Neural cell (in vitro differentiated cells): ENCODE measurements around the gene GRIPAP1.

Experiments used
- EZH2 ChIP-seq: fragments of 200-600, 300-800 bp; shearing (Covaris generic), sonication (generic); IDR thresholded peaks from 2 replicates; pipeline ENCODE4 v1.6.1; 2014; ENCODE audit warnings: antibody characterized with exemption, low read length, borderline replicate concordance, mild to moderate bottlenecking; ENCODE audit not compliant: insufficient read depth, poor library complexity, severe bottlenecking
- MXI1 ChIP-seq: fragments of 450-650 bp; conservative IDR thresholded peaks from 2 replicates; pipeline ENCODE4 v1.6.1; 2014; ENCODE audit warnings: antibody characterized with exemption, mild to moderate bottlenecking; ENCODE audit not compliant: poor library complexity, severe bottlenecking
- POLR2AphosphoS5 ChIP-seq: IDR thresholded peaks from 2 replicates; pipeline ENCODE4 v1.6.1; 2012
- RAD21 ChIP-seq: fragments of 450-650 bp; conservative IDR thresholded peaks from 2 replicates; pipeline ENCODE4 v1.6.1; 2014; ENCODE audit warnings: antibody characterized with exemption, mild to moderate bottlenecking, moderate library complexity
- SMC3 ChIP-seq: fragments of 450-650 bp; conservative IDR thresholded peaks from 2 replicates; pipeline ENCODE4 v1.6.1; 2014; ENCODE audit warnings: antibody characterized with exemption, mild to moderate bottlenecking, moderate library complexity; ENCODE audit not compliant: poor library complexity
- TF ChIP-seq, protein P1 (sequence below): fragments of 450-650 bp; IDR thresholded peaks from 2 replicates; pipeline ENCODE4 v1.5.1; 2014; ENCODE audit warnings: antibody characterized with exemption, mild to moderate bottlenecking, moderate library complexity; ENCODE audit not compliant: poor library complexity, severe bottlenecking
- TF ChIP-seq, protein P2 (sequence below): IDR thresholded peaks from 2 replicates; pipeline ENCODE4 v1.6.1; 2012; ENCODE audit warnings: borderline replicate concordance

DNA sequence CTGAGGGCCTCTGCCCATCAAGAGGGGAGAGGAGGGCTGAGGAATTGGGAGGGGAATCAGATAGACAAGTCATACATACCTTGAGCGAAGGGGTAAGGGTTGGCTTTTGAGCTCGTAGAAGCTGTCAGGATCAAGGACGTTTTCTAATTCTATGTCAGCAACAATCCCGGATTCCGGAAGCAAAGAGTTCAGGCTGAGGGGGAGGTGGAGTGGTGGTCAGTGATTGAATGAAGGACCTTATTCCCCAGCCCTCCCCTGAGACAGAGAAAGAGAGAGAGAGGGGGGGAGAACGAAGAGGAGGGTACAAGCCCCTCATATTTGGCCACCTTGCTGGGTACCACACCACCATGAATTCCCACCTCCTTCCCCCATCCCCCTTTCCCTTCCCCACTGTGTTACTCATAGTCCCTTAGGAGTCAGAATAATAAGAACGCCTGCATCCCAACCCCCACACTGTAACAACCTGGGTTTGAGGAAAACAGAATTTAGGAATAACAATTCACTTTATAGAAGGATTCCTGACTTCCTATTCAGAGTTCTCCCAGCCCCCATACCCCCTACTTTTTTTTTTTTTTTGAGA lies 38.4 kb upstream of the GRIPAP1 start:
- TF ChIP-seq, protein P1, sequence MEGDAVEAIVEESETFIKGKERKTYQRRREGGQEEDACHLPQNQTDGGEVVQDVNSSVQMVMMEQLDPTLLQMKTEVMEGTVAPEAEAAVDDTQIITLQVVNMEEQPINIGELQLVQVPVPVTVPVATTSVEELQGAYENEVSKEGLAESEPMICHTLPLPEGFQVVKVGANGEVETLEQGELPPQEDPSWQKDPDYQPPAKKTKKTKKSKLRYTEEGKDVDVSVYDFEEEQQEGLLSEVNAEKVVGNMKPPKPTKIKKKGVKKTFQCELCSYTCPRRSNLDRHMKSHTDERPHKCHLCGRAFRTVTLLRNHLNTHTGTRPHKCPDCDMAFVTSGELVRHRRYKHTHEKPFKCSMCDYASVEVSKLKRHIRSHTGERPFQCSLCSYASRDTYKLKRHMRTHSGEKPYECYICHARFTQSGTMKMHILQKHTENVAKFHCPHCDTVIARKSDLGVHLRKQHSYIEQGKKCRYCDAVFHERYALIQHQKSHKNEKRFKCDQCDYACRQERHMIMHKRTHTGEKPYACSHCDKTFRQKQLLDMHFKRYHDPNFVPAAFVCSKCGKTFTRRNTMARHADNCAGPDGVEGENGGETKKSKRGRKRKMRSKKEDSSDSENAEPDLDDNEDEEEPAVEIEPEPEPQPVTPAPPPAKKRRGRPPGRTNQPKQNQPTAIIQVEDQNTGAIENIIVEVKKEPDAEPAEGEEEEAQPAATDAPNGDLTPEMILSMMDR = no peak
- TF ChIP-seq POLR2AphosphoS5 (no peak), SMC3 (no peak), RAD21 (no peak), EZH2 (no peak), MXI1 (no peak)
- TF ChIP-seq, protein P2, sequence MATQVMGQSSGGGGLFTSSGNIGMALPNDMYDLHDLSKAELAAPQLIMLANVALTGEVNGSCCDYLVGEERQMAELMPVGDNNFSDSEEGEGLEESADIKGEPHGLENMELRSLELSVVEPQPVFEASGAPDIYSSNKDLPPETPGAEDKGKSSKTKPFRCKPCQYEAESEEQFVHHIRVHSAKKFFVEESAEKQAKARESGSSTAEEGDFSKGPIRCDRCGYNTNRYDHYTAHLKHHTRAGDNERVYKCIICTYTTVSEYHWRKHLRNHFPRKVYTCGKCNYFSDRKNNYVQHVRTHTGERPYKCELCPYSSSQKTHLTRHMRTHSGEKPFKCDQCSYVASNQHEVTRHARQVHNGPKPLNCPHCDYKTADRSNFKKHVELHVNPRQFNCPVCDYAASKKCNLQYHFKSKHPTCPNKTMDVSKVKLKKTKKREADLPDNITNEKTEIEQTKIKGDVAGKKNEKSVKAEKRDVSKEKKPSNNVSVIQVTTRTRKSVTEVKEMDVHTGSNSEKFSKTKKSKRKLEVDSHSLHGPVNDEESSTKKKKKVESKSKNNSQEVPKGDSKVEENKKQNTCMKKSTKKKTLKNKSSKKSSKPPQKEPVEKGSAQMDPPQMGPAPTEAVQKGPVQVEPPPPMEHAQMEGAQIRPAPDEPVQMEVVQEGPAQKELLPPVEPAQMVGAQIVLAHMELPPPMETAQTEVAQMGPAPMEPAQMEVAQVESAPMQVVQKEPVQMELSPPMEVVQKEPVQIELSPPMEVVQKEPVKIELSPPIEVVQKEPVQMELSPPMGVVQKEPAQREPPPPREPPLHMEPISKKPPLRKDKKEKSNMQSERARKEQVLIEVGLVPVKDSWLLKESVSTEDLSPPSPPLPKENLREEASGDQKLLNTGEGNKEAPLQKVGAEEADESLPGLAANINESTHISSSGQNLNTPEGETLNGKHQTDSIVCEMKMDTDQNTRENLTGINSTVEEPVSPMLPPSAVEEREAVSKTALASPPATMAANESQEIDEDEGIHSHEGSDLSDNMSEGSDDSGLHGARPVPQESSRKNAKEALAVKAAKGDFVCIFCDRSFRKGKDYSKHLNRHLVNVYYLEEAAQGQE = no peak
